ENCODE measurements around the gene ITPR1.
"Not testable (repeated sequence)": the region's sequence is repeated elsewhere in the genome, so short reads cannot be mapped to it uniquely, and the experiment has no call there.

Gene ITPR1

GRCh38 chr3:4574426-4574965 lies 81.3 kb downstream of the ITPR1 start:
- no peak for DNase-seq

GRCh38 chr3:4575381-4575780 lies 82.2 kb downstream of the ITPR1 start:
- DNase-seq: no peak

- DNase-seq: no peak
Observed at GRCh38 chr3:4577721-4578120, 84.6 kb downstream of the ITPR1 start.

- DNase-seq: no peak
Observed at GRCh38 chr3:4580346-4581123, 87.4 kb downstream of the ITPR1 start.

- DNase-seq: no peak
Observed at GRCh38 chr3:4581124-4581424, 87.9 kb downstream of the ITPR1 start.

- DNase-seq: no peak
Observed at GRCh38 chr3:4581498-4581897, 88.3 kb downstream of the ITPR1 start.

GRCh38 chr3:4581920-4582611 lies 88.9 kb downstream of the ITPR1 start:
- no peak for DNase-seq

- DNase-seq: no peak
Observed at GRCh38 chr3:4582624-4583023, 89.5 kb downstream of the ITPR1 start.

GRCh38 chr3:4583416-4583815 lies 90.3 kb downstream of the ITPR1 start:
- no peak for DNase-seq

- DNase-seq: no peak
Observed at GRCh38 chr3:4584456-4585249, 91.5 kb downstream of the ITPR1 start.

GRCh38 chr3:4586381-4586780 lies 93.2 kb downstream of the ITPR1 start:
- no peak for DNase-seq

GRCh38 chr3:4587061-4587837 lies 94.1 kb downstream of the ITPR1 start:
- no peak for DNase-seq

GRCh38 chr3:4587838-4588105 lies 94.6 kb downstream of the ITPR1 start:
- peak; percentile 6 for DNase-seq

GRCh38 chr3:4588466-4588865 lies 95.3 kb downstream of the ITPR1 start:
- DNase-seq: peak; percentile 91

GRCh38 chr3:4589475-4590097 lies 96.4 kb downstream of the ITPR1 start:
- DNase-seq: no peak

- DNase-seq: not testable (repeated sequence)
Observed at GRCh38 chr3:4590849-4591248, 97.7 kb downstream of the ITPR1 start.

- DNase-seq: no peak
Observed at GRCh38 chr3:4591669-4592068, 98.5 kb downstream of the ITPR1 start.

GRCh38 chr3:4593014-4593413 lies 99.9 kb downstream of the ITPR1 start:
- DNase-seq: no peak

- DNase-seq: no peak
Observed at GRCh38 chr3:4595710-4596113, 102.6 kb downstream of the ITPR1 start.

- DNase-seq: no peak
Observed at GRCh38 chr3:4596612-4597011, 103.5 kb downstream of the ITPR1 start.

GRCh38 chr3:4597208-4597985 lies 104.2 kb downstream of the ITPR1 start:
- DNase-seq: no peak

GRCh38 chr3:4598232-4598631 lies 105.1 kb downstream of the ITPR1 start:
- DNase-seq: not testable (repeated sequence)

Measured in NCI-H446 treated with DMSO at 0.1 percent for 48 hours (cell line).